ENCODE measurements around the gene PAM. TPM values are rescaled to one million over a fixed set of nuclear protein-coding genes. Genes with fewer than 3 reads are reported as not detected.

Gene PAM
- total and polyA plus RNA-seq, 2 of the 8 experiments (the other 6 are each of a cell fraction or from before 2014, with no cell fraction given) = 30.4 to 67.8 TPM

- no peak overlapping the region for H4K91ac ChIP-seq (replicated peaks; ENCODE audit: insufficient read length, low read length)
- CTCF ChIA-PET (ENCODE audit: partially characterized antibody) = interaction anchor here (0.6 to 3.2 kb wide), 2 partner anchors 16 to 30 kb away, joined by 3 to 18 read pairs; no protein-coding TSS in a partner anchor
- no peak for TF ChIP-seq SUZ12 (IDR thresholded peaks at IDR 0.05; ENCODE audit: low read length)
- TF ChIP-seq RXRA (IDR thresholded peaks at IDR 0.05; ENCODE audit: insufficient read depth, low read depth, low read length) = no peak
- TF ChIP-seq TBP (IDR thresholded peaks at IDR 0.05; ENCODE audit: low read depth, low read length) = no peak
- TF ChIP-seq BACH1 (IDR thresholded peaks at IDR 0.05; ENCODE audit: low read length) = no peak
- no peak for TF ChIP-seq CHD1 (IDR thresholded peaks at IDR 0.05; ENCODE audit: low read depth, low read length)
- no peak for TF ChIP-seq GTF2F1 (IDR thresholded peaks at IDR 0.05; ENCODE audit: borderline replicate concordance, low read depth, low read length)
- TF ChIP-seq POLR2AphosphoS5 (IDR thresholded peaks at IDR 0.05; ENCODE audit: low read depth, low read length) = no peak
- TF ChIP-seq RAD21 (IDR thresholded peaks at IDR 0.05 in 1 of 2, conservative IDR thresholded peaks at IDR 0.05 in 1 of 2; ENCODE audit: low read depth in 2 of 2, low read length in 2 of 2) = no peak
- H2BK15ac ChIP-seq (ENCODE audit: low read length) = no peak overlapping the region
- no peaks in the 10 kb centered on the region for H3K79me1 ChIP-seq (ENCODE audit: low read depth, low read length)
- H2BK20ac ChIP-seq (ENCODE audit: low read length) = no peak overlapping the region
- H3K36me3 ChIP-seq (ENCODE audit: control insufficient read depth in 2 of 4, insufficient read depth in 4 of 4, low read length in 3 of 4) = no peaks in the 10 kb centered on the region
- no peak overlapping the region for H3K4ac ChIP-seq (replicated peaks; ENCODE audit: insufficient read length, low read depth, low read length)
- H2AK5ac ChIP-seq (ENCODE audit: low read depth, low read length) = no peak overlapping the region
- H3K56ac ChIP-seq (replicated peaks; ENCODE audit: insufficient read length, low read depth, low read length) = no peak overlapping the region
- H3K18ac ChIP-seq (ENCODE audit: extremely low read depth, low read length) = no peak overlapping the region
- H2AFZ ChIP-seq (ENCODE audit: low read length) = no peak overlapping the region
- H2BK5ac ChIP-seq (ENCODE audit: low read depth, low read length) = no peak overlapping the region
- H3K27ac ChIP-seq (ENCODE audit: low read depth, low read length) = no peak overlapping the region
- H2BK120ac ChIP-seq (replicated peaks; ENCODE audit: low read depth, low read length) = no peak overlapping the region
- H3K4me1 ChIP-seq (replicated peaks in 1 of 4; ENCODE audit: control insufficient read depth in 3 of 4, insufficient read depth in 4 of 4, low read length in 3 of 4) = peaks cover 2 to 29% (median 6%) of the 10 kb centered on the region in 4 experiments
- no peak overlapping the region for H4K5ac ChIP-seq (ENCODE audit: insufficient read length, low read depth, low read length)
- 0 out of 4 replicates have a peak, but pooled peaks cover 0 to 13% of the 10 kb centered on the region in 2 experiments for H3K79me2 ChIP-seq (ENCODE audit: control insufficient read depth in 1 of 2, insufficient read depth in 2 of 2, low read length in 2 of 2)
- DNase-seq (ENCODE audit: low read depth in 1 of 2, low spot score in 2 of 2) (no peak), FAIRE-seq (no peak)
- WGBS, 2 experiments (ENCODE audit: extremely low coverage in 1 of 2, insufficient coverage in 1 of 2, insufficient read length in 1 of 2, insufficient replicate concordance in 2 of 2, low coverage in 1 of 2, low lambda C conversion rate in 2 of 2, missing lambda C conversion rate in 1 of 2) = 79% methylated on average over 1 of the region's 1 CpG; no CpG with 5 or more reads in 1 of the 2 experiments
- no peak overlapping the region for H3K23ac ChIP-seq (ENCODE audit: insufficient read length)
- H3K9me3 ChIP-seq (ENCODE audit: insufficient read depth in 2 of 2, low read depth in 1 of 2, low read length in 1 of 2) = no peaks in the 10 kb centered on the region
- H2BK12ac ChIP-seq (ENCODE audit: low read depth, low read length) = no peak overlapping the region
- no peak overlapping the region for H3K4me2 ChIP-seq (ENCODE audit: insufficient read depth in 1 of 2, low read depth in 2 of 2, low read length in 2 of 2)
- no peak overlapping the region for H3K14ac ChIP-seq (ENCODE audit: insufficient read length)
- H4K20me1 ChIP-seq (replicated peaks in 1 of 2; ENCODE audit: control insufficient read depth in 1 of 2, insufficient read depth in 2 of 2, low read length in 2 of 2) = no peaks in the 10 kb centered on the region
- H3K9ac ChIP-seq (replicated peaks in 1 of 4; ENCODE audit: extremely low read depth in 1 of 4, low read depth in 3 of 4, low read length in 3 of 4) = no peak overlapping the region
- H3K4me3 ChIP-seq (ENCODE audit: extremely low read depth in 1 of 4, insufficient read depth in 2 of 4, low read depth in 3 of 4, low read length in 4 of 4) = no peak overlapping the region
- no peaks in the 10 kb centered on the region for H3K27me3 ChIP-seq (replicated peaks in 1 of 4; ENCODE audit: control insufficient read depth in 3 of 4, extremely low read depth in 1 of 4, insufficient read depth in 3 of 4, low read length in 3 of 4)
- H4K8ac ChIP-seq (ENCODE audit: extremely low read depth, insufficient read depth, low read length) = no peak overlapping the region
- no peaks in the 10 kb centered on the region for H3K23me2 ChIP-seq (ENCODE audit: low read depth, low read length)
- POLR2A ChIA-PET (ENCODE audit: partially characterized antibody) = no interaction called here
These were observed 42.3 kb downstream of the PAM start for GRCh38 chr5:102797322-102797884.

Data from H1 (cell line).